ENCODE data around the gene SUSD5. TPM values are rescaled to one million over a fixed set of nuclear protein-coding genes. Genes with fewer than 3 reads are reported as not detected.
A peak's percentile ranks its signal among the peaks of the same experiment; 100 is the strongest.

The SUSD5 gene
- total RNA-seq, 1 experiment from 2014 or later: 1.2 TPM

DNA sequence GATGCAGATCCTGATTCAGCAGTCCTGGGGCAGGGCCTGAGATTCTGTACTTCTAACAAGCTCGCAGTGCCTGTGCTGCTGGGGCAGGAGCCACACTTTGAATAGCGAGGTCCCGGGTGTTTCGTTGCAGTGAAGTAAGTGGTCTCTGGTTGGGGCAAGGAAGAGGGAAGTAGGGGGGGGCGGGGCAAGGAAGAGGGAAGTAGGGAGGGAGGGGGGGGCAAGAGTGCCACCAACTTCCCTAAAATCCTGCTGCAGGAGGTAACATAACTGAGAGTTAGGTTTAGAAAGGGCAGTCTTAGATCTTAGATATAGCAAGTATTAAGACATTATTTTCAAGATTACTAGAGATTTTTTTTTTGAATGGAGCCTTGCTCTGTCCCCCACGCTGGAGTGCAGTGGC, 69.3 kb downstream of the SUSD5 start (continued):
- TF ChIP-seq, protein P1, sequence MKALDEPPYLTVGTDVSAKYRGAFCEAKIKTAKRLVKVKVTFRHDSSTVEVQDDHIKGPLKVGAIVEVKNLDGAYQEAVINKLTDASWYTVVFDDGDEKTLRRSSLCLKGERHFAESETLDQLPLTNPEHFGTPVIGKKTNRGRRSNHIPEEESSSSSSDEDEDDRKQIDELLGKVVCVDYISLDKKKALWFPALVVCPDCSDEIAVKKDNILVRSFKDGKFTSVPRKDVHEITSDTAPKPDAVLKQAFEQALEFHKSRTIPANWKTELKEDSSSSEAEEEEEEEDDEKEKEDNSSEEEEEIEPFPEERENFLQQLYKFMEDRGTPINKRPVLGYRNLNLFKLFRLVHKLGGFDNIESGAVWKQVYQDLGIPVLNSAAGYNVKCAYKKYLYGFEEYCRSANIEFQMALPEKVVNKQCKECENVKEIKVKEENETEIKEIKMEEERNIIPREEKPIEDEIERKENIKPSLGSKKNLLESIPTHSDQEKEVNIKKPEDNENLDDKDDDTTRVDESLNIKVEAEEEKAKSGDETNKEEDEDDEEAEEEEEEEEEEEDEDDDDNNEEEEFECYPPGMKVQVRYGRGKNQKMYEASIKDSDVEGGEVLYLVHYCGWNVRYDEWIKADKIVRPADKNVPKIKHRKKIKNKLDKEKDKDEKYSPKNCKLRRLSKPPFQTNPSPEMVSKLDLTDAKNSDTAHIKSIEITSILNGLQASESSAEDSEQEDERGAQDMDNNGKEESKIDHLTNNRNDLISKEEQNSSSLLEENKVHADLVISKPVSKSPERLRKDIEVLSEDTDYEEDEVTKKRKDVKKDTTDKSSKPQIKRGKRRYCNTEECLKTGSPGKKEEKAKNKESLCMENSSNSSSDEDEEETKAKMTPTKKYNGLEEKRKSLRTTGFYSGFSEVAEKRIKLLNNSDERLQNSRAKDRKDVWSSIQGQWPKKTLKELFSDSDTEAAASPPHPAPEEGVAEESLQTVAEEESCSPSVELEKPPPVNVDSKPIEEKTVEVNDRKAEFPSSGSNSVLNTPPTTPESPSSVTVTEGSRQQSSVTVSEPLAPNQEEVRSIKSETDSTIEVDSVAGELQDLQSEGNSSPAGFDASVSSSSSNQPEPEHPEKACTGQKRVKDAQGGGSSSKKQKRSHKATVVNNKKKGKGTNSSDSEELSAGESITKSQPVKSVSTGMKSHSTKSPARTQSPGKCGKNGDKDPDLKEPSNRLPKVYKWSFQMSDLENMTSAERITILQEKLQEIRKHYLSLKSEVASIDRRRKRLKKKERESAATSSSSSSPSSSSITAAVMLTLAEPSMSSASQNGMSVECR (CRISPR knock-in tag; IDR thresholded peaks at IDR 0.05; ENCODE audit: borderline replicate concordance): no peak
- no peak for TF ChIP-seq MXD4 (CRISPR knock-in tag; IDR thresholded peaks at IDR 0.05; ENCODE audit: borderline replicate concordance)
- no peak for TF ChIP-seq KAT7 (CRISPR knock-in tag; IDR thresholded peaks at IDR 0.05; ENCODE audit: borderline replicate concordance)
- TF ChIP-seq ETV6 (CRISPR knock-in tag; IDR thresholded peaks at IDR 0.05): no peak
- TF ChIP-seq ZNF219 (CRISPR knock-in tag; IDR thresholded peaks at IDR 0.05; ENCODE audit: borderline replicate concordance): no peak
- TF ChIP-seq, protein P2, sequence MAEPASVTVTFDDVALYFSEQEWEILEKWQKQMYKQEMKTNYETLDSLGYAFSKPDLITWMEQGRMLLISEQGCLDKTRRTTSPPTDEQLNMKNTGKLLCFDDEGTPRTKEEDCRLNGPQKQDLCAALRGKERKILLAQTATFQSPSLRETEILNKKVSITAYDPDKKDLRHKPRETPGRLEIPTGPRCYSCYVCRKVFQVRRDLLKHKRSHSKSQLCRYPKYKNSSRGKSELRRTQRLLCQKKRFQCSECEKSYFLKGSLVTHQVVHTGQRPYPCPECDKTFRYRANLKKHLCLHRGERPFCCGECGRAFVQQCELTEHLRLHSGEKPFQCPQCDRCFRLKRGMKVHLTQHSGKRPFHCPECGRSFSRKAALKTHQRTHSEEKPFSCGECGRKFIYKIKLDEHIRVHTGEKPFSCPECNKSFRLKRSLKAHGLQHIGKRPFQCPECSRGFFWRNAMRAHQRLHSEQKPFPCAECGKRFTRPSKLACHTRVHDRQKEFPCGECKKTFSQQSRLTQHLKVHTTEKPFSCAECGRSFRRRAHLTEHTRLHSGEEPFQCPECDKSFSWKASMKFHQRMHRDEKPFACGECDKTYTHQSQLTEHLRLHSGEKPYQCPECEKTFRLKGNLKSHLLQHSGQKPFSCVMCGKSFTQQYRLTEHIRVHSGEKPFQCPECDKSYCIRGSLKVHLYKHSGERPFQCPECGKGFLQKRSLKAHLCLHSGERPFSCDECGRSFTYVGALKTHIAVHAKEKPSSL (CRISPR knock-in tag; conservative IDR thresholded peaks at IDR 0.05): no peak
- no peak for TF ChIP-seq RELA (CRISPR knock-in tag; IDR thresholded peaks at IDR 0.05; ENCODE audit: borderline replicate concordance)
- TF ChIP-seq OVOL2 (CRISPR knock-in tag; IDR thresholded peaks at IDR 0.05; ENCODE audit: borderline replicate concordance): no peak
- TF ChIP-seq, protein P3, sequence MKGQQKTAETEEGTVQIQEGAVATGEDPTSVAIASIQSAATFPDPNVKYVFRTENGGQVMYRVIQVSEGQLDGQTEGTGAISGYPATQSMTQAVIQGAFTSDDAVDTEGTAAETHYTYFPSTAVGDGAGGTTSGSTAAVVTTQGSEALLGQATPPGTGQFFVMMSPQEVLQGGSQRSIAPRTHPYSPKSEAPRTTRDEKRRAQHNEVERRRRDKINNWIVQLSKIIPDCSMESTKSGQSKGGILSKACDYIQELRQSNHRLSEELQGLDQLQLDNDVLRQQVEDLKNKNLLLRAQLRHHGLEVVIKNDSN (CRISPR knock-in tag; IDR thresholded peaks at IDR 0.05): no peak
- no peak for TF ChIP-seq HMGA2 (CRISPR knock-in tag; IDR thresholded peaks at IDR 0.05)
- TF ChIP-seq, protein P4, sequence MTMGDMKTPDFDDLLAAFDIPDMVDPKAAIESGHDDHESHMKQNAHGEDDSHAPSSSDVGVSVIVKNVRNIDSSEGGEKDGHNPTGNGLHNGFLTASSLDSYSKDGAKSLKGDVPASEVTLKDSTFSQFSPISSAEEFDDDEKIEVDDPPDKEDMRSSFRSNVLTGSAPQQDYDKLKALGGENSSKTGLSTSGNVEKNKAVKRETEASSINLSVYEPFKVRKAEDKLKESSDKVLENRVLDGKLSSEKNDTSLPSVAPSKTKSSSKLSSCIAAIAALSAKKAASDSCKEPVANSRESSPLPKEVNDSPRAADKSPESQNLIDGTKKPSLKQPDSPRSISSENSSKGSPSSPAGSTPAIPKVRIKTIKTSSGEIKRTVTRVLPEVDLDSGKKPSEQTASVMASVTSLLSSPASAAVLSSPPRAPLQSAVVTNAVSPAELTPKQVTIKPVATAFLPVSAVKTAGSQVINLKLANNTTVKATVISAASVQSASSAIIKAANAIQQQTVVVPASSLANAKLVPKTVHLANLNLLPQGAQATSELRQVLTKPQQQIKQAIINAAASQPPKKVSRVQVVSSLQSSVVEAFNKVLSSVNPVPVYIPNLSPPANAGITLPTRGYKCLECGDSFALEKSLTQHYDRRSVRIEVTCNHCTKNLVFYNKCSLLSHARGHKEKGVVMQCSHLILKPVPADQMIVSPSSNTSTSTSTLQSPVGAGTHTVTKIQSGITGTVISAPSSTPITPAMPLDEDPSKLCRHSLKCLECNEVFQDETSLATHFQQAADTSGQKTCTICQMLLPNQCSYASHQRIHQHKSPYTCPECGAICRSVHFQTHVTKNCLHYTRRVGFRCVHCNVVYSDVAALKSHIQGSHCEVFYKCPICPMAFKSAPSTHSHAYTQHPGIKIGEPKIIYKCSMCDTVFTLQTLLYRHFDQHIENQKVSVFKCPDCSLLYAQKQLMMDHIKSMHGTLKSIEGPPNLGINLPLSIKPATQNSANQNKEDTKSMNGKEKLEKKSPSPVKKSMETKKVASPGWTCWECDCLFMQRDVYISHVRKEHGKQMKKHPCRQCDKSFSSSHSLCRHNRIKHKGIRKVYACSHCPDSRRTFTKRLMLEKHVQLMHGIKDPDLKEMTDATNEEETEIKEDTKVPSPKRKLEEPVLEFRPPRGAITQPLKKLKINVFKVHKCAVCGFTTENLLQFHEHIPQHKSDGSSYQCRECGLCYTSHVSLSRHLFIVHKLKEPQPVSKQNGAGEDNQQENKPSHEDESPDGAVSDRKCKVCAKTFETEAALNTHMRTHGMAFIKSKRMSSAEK (CRISPR knock-in tag; IDR thresholded peaks at IDR 0.05; ENCODE audit: borderline replicate concordance): no peak
- no peak for TF ChIP-seq ZNF317 (CRISPR knock-in tag; IDR thresholded peaks at IDR 0.05; ENCODE audit: borderline replicate concordance, low read depth)
- TF ChIP-seq SMAD4 (CRISPR knock-in tag; IDR thresholded peaks at IDR 0.05): no peak
- TF ChIP-seq ZNF671 (CRISPR knock-in tag; IDR thresholded peaks at IDR 0.05): no peak

DNA sequence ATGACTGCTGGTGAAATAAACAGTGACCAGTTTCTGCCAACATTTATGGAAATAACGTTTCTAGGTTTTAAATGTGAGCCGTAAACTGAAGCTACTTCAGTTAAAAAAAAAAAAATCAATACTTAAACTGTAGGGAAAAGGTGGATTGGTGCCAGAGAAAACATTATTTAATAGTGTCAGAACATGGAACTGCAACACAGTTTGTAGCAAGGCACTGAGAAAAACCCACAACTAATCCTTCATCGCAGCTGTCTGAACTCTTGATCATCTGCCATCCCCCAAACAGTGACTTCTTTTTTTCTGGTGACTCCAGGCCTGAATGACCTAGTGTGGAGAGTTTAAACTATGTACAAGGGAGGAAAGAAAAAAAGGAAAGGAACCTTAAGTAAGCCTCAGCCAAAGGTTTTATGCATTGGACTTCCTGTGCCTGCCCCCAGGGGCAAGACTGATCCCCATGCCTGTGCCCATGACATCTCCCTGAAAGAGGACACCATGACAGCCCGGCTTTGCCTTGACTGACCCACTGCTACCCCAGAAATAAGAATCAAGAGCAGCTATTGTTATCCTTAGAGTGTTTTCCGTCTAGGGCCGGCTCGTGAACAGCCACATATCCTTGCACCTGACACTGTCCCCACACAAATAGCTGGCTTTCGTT, 71.7 kb downstream of the SUSD5 start:
- ATAC-seq (peak; percentile 34), DNase-seq (ENCODE audit: low spot score) (no peak)
- H3K27ac Mint-ChIP-seq: no peak overlapping the region
- CTCF ChIA-PET: interaction anchor here (1.0 to 2.3 kb wide), 3 partner anchors 16 to 226 kb away, joined by 3 to 11 read pairs (median 11); no protein-coding TSS in a partner anchor
- peaks cover 4% of the 10 kb centered on the region; the same call in 1 of the 2 replicates for H3K9me3 Mint-ChIP-seq
- POLR2A ChIA-PET: no interaction called here
- no peak overlapping the region for H3K4me3 Mint-ChIP-seq
- H3K4me1 Mint-ChIP-seq: peaks cover 7% of the 10 kb centered on the region; the same call in 1 of the 2 replicates
- H3K27me3 Mint-ChIP-seq (ENCODE audit: low read depth): no peaks in the 10 kb centered on the region; the same call in 1 of the 2 replicates
- H3K36me3 Mint-ChIP-seq: peaks cover 13% of the 10 kb centered on the region
- TF ChIP-seq SMAD4 (CRISPR knock-in tag; IDR thresholded peaks at IDR 0.05) (no peak), NR3C1 (CRISPR knock-in tag; conservative IDR thresholded peaks at IDR 0.05; ENCODE audit: low read depth) (no peak), NR1H2 (CRISPR knock-in tag; IDR thresholded peaks at IDR 0.05) (no peak)
- TF ChIP-seq, protein P5, sequence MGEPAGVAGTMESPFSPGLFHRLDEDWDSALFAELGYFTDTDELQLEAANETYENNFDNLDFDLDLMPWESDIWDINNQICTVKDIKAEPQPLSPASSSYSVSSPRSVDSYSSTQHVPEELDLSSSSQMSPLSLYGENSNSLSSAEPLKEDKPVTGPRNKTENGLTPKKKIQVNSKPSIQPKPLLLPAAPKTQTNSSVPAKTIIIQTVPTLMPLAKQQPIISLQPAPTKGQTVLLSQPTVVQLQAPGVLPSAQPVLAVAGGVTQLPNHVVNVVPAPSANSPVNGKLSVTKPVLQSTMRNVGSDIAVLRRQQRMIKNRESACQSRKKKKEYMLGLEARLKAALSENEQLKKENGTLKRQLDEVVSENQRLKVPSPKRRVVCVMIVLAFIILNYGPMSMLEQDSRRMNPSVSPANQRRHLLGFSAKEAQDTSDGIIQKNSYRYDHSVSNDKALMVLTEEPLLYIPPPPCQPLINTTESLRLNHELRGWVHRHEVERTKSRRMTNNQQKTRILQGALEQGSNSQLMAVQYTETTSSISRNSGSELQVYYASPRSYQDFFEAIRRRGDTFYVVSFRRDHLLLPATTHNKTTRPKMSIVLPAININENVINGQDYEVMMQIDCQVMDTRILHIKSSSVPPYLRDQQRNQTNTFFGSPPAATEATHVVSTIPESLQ (CRISPR knock-in tag; IDR thresholded peaks at IDR 0.05): no peak
- TF ChIP-seq, protein P6, sequence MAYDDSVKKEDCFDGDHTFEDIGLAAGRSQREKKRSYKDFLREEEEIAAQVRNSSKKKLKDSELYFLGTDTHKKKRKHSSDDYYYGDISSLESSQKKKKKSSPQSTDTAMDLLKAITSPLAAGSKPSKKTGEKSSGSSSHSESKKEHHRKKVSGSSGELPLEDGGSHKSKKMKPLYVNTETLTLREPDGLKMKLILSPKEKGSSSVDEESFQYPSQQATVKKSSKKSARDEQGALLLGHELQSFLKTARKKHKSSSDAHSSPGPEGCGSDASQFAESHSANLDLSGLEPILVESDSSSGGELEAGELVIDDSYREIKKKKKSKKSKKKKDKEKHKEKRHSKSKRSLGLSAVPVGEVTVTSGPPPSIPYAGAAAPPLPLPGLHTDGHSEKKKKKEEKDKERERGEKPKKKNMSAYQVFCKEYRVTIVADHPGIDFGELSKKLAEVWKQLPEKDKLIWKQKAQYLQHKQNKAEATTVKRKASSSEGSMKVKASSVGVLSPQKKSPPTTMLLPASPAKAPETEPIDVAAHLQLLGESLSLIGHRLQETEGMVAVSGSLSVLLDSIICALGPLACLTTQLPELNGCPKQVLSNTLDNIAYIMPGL (CRISPR knock-in tag; IDR thresholded peaks at IDR 0.05): no peak
- TF ChIP-seq, protein P7, sequence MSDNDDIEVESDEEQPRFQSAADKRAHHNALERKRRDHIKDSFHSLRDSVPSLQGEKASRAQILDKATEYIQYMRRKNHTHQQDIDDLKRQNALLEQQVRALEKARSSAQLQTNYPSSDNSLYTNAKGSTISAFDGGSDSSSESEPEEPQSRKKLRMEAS (CRISPR knock-in tag; IDR thresholded peaks at IDR 0.05): no peak
